HepG2 (cell line): Measurements from ENCODE around the gene GFOD1. TPM values are rescaled to one million over a fixed set of nuclear protein-coding genes. Genes with fewer than 3 reads are reported as not detected.

Source experiments
- CEBPG ChIP-seq: IDR thresholded peaks from 2 replicates; pipeline ENCODE4 v1.6.1; 2016
- FOSL1 ChIP-seq: sonication (generic); formaldehyde crosslinking; IDR thresholded peaks from 2 replicates; pipeline ENCODE4 v1.9.0; 2021; ENCODE audit warnings: missing genetic modification reagents, borderline replicate concordance
- ISL2 ChIP-seq: sonication (generic); formaldehyde crosslinking; IDR thresholded peaks from 2 replicates; pipeline ENCODE4 v1.5.0; 2020; ENCODE audit warnings: missing genetic modification reagents
- ISX ChIP-seq: sonication (generic); formaldehyde crosslinking; conservative IDR thresholded peaks from 2 replicates; pipeline ENCODE4 v1.5.0; 2020; ENCODE audit warnings: missing genetic modification reagents
- MAZ ChIP-seq, 2 experiments: sonication (generic) in 1 of 2; formaldehyde crosslinking in 1 of 2; IDR thresholded peaks; 2 replicates each; pipeline versions ENCODE4 v1.5.0 to v1.6.1; 2012 to 2020; ENCODE audit warnings: low read depth in 2 of 2, mild to moderate bottlenecking in 2 of 2, borderline replicate concordance in 1 of 2, improper control_type of control experiment in 1 of 2, low read length in 1 of 2, missing genetic modification reagents in 1 of 2, moderate library complexity in 1 of 2
- MIXL1 ChIP-seq: IDR thresholded peaks from 2 replicates; pipeline ENCODE4 v1.6.1; 2016
- MZF1 ChIP-seq: sonication (generic); formaldehyde crosslinking; IDR thresholded peaks from 2 replicates; pipeline ENCODE4 v1.8.1; 2023; ENCODE audit warnings: mild to moderate bottlenecking, missing genetic modification reagents, borderline replicate concordance
- PHF21A ChIP-seq: sonication (generic); formaldehyde crosslinking; IDR thresholded peaks from 2 replicates; pipeline ENCODE4 v1.5.0; 2020; ENCODE audit warnings: mild to moderate bottlenecking, missing genetic modification reagents
- RXRB ChIP-seq: IDR thresholded peaks from 2 replicates; pipeline ENCODE4 v1.6.1; 2016; ENCODE audit warnings: borderline replicate concordance, missing genetic modification reagents, missing compliant biosample characterization
- SIN3B ChIP-seq: fragments of 150-350 bp; IDR thresholded peaks from 2 replicates; pipeline ENCODE4 v1.6.1; 2014; ENCODE audit warnings: low read length
- SIX1 ChIP-seq: sonication (generic); formaldehyde crosslinking; IDR thresholded peaks from 2 replicates; pipeline ENCODE4 v1.4.0; 2020; ENCODE audit warnings: missing genetic modification reagents, borderline replicate concordance
- SMARCC2 ChIP-seq: fragments of 450-650 bp; IDR thresholded peaks from 2 replicates; pipeline ENCODE4 v1.6.1; 2017; ENCODE audit warnings: antibody characterized with exemption, mild to moderate bottlenecking
- SMC3 ChIP-seq: IDR thresholded peaks from 2 replicates; pipeline ENCODE4 v1.6.1; 2011; ENCODE audit warnings: low read length, improper control_type of control experiment
- SP140L ChIP-seq: sonication (generic); formaldehyde crosslinking; IDR thresholded peaks from 2 replicates; pipeline ENCODE4 v1.4.0; 2020; ENCODE audit warnings: missing genetic modification reagents, borderline replicate concordance
- SSRP1 ChIP-seq: IDR thresholded peaks from 2 replicates; pipeline ENCODE4 v1.6.1; 2016; ENCODE audit warnings: control low read depth
- THAP11 ChIP-seq: IDR thresholded peaks from 2 replicates; pipeline ENCODE4 v1.6.1; 2016; ENCODE audit warnings: missing biosample characterization, missing genetic modification reagents
- ZFP1 ChIP-seq: IDR thresholded peaks from 2 replicates; pipeline ENCODE4 v1.6.1; 2016
- ZKSCAN1 ChIP-seq: fragments of 150-350 bp; IDR thresholded peaks from 2 replicates; pipeline ENCODE4 v1.6.1; 2014; ENCODE audit warnings: low read length
- ZKSCAN8 ChIP-seq: IDR thresholded peaks from 2 replicates; pipeline ENCODE4 v1.6.1; 2016; ENCODE audit warnings: borderline replicate concordance, missing genetic modification reagents, missing compliant biosample characterization
- ZNF101 ChIP-seq: sonication (generic); formaldehyde crosslinking; IDR thresholded peaks from 2 replicates; pipeline ENCODE4 v1.4.0; 2020; ENCODE audit warnings: mild to moderate bottlenecking, low read depth, missing genetic modification reagents, borderline replicate concordance
- ZNF143 ChIP-seq: sonication (generic); formaldehyde crosslinking; IDR thresholded peaks from 2 replicates; pipeline ENCODE4 v1.4.0; 2020; ENCODE audit warnings: missing genetic modification reagents
- ZNF275 ChIP-seq: sonication (generic); formaldehyde crosslinking; IDR thresholded peaks from 2 replicates; pipeline ENCODE4 v1.8.0; 2022; ENCODE audit warnings: missing genetic modification reagents, mild to moderate bottlenecking, inconsistent platforms, borderline replicate concordance
- ZNF530 ChIP-seq: sonication (generic); formaldehyde crosslinking; IDR thresholded peaks from 2 replicates; pipeline ENCODE4 v1.5.0; 2020; ENCODE audit warnings: low read depth, mild to moderate bottlenecking, missing genetic modification reagents
- ZNF569 ChIP-seq: sonication (generic); formaldehyde crosslinking; IDR thresholded peaks from 2 replicates; pipeline ENCODE4 v1.5.0; 2020; ENCODE audit warnings: mild to moderate bottlenecking, missing genetic modification reagents, moderate library complexity, borderline replicate concordance
- ZNF619 ChIP-seq: sonication (generic); formaldehyde crosslinking; IDR thresholded peaks from 2 replicates; pipeline ENCODE4 v1.4.0; 2020; ENCODE audit warnings: mild to moderate bottlenecking, missing genetic modification reagents
- ZNF746 ChIP-seq: sonication (generic); formaldehyde crosslinking; IDR thresholded peaks from 2 replicates; pipeline ENCODE4 v1.8.0; 2022; ENCODE audit warnings: mild to moderate bottlenecking, missing genetic modification reagents
- polyA plus RNA-seq, 8 experiments: library from polyadenylated mRNA; depleted of rRNA in 3 of 8; stranded (reverse) in 7 of 8; unstranded in 1 of 8; fragments of >200 nt; fragmentation: Illumina TruSeq in 4 of 8; extraction: Trizol in 4 of 8; gene quantifications; 2 replicates each; pipeline versions ENCODE4 v1.2.1 to v1.2.3, GENCODE V29; 2011 to 2016; ENCODE audit warnings: low read depth in 4 of 8, missing spikeins in 1 of 8, mixed read lengths in 1 of 8; ENCODE audit not compliant: insufficient read depth in 1 of 8
- total RNA-seq, 5 experiments: library from RNA; depleted of rRNA; stranded (reverse); fragments of >200 nt; fragmentation: Illumina TruSeq; extraction: Trizol; gene quantifications; 2 replicates each; pipeline ENCODE4 v1.2.3, GENCODE V29; 2016; ENCODE audit warnings: low read depth in 1 of 5
- TF ChIP-seq, protein P1 (sequence below): sonication (generic); formaldehyde crosslinking; IDR thresholded peaks from 2 replicates; pipeline ENCODE4 v1.8.1; 2022; ENCODE audit warnings: low read depth, mild to moderate bottlenecking, missing genetic modification reagents

The GFOD1 gene
- total and polyA plus RNA-seq, 2 of the 13 experiments (the other 11 are each of a cell fraction or from before 2014, with no cell fraction given), result 1.9 to 6.4 TPM

- TF ChIP-seq PHF21A (CRISPR knock-in tag) (peak; percentile 85; the same call in 1 of the 2 replicates), ZNF101 (CRISPR knock-in tag) (no peak), SIN3B (peak; percentile 48; the same call in 1 of the 2 replicates), SIX1 (peak; percentile 59; the same call in 1 of the 2 replicates), ZKSCAN8 (CRISPR knock-in tag) (peak; percentile 36; the same call in 1 of the 2 replicates), SMARCC2 (0 out of 2 replicates have a peak, but pooled peaks have one; percentile 15), ZNF746 (peak; percentile 94), ISX (no peak), ZNF530 (no peak), ZNF275 (CRISPR knock-in tag) (peak; percentile 62; the same call in 1 of the 2 replicates), FOSL1 (CRISPR knock-in tag) (0 out of 2 replicates have a peak, but pooled peaks have one; percentile 17), SMC3 (peak; percentile 69), RXRB (CRISPR knock-in tag) (peak; percentile 79; the same call in 1 of the 2 replicates), MIXL1 (CRISPR knock-in tag) (peak; percentile 58), MZF1 (CRISPR knock-in tag) (no peak), SP140L (CRISPR knock-in tag) (peak; percentile 72; the same call in 1 of the 2 replicates), ZNF619 (CRISPR knock-in tag) (peak; percentile 33; the same call in 1 of the 2 replicates), MAZ (IDR thresholded peaks at IDR 0.05; ENCODE audit: borderline replicate concordance, low read depth, low read length) (peak; percentile 68; the same call in 1 of the 2 replicates), MAZ (CRISPR knock-in tag; IDR thresholded peaks at IDR 0.05; ENCODE audit: low read depth) (no peak), ZKSCAN1 (0 out of 2 replicates have a peak, but pooled peaks have one; percentile 37), THAP11 (peak; percentile 89), CEBPG (peak; percentile 98), ISL2 (CRISPR knock-in tag) (peak; percentile 97), ZNF143 (CRISPR knock-in tag) (peak; percentile 35; the same call in 1 of the 2 replicates), ZFP1 (CRISPR knock-in tag) (peak; percentile 82; the same call in 1 of the 2 replicates), SSRP1 (no peak), ZNF569 (CRISPR knock-in tag) (no peak)
- TF ChIP-seq, protein P1, sequence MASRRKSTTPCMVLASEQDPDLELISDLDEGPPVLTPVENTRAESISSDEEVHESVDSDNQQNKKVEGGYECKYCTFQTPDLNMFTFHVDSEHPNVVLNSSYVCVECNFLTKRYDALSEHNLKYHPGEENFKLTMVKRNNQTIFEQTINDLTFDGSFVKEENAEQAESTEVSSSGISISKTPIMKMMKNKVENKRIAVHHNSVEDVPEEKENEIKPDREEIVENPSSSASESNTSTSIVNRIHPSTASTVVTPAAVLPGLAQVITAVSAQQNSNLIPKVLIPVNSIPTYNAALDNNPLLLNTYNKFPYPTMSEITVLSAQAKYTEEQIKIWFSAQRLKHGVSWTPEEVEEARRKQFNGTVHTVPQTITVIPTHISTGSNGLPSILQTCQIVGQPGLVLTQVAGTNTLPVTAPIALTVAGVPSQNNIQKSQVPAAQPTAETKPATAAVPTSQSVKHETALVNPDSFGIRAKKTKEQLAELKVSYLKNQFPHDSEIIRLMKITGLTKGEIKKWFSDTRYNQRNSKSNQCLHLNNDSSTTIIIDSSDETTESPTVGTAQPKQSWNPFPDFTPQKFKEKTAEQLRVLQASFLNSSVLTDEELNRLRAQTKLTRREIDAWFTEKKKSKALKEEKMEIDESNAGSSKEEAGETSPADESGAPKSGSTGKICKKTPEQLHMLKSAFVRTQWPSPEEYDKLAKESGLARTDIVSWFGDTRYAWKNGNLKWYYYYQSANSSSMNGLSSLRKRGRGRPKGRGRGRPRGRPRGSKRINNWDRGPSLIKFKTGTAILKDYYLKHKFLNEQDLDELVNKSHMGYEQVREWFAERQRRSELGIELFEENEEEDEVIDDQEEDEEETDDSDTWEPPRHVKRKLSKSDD (CRISPR knock-in tag), result peak; percentile 70; the same call in 1 of the 2 replicates
These were observed 79.4 kb downstream of the GFOD1 start (continued) for GRCh38 chr6:13407709-13408695.
